OCI-LY7 (cell line): ENCODE data around the gene LPP. TPM values are rescaled to one million over a fixed set of nuclear protein-coding genes. Genes with fewer than 3 reads are reported as not detected.

ENCODE experiments used
- BruUV-seq: library from RNA; stranded (reverse); fragments of 400-500 nt; replicated peaks from 2 replicates; lab custom pipeline; 2021; lab: Mats Ljungman, UMichigan
- CTCF ChIA-PET: fragments of 300-600 bp; sonication (Branson Sonifier 250); formaldehyde crosslinking; loops from one replicate; lab custom pipeline; 2022; ENCODE audit warnings: antibody characterized with exemption; ENCODE audit not compliant: unreplicated experiment; lab: Charles Lee
- POLR2A ChIA-PET: fragments of 300-600 bp; sonication (Branson Sonifier 250); formaldehyde crosslinking; loops from one replicate; lab custom pipeline; 2022; ENCODE audit warnings: antibody characterized with exemption; lab: Charles Lee
- DNase-seq: peaks from one replicate; pipeline ENCODE4 v3.0.0-alpha.2; 2015; ENCODE audit warnings: low spot score
- H2AFZ ChIP-seq: fragments of 200-600 bp; sonication (generic), shearing (Covaris generic); 2 replicates; pipeline ENCODE4 v1.6.1; 2014; ENCODE audit warnings: mild to moderate bottlenecking, antibody characterized with exemption, low read length, moderate library complexity
- H3K27ac ChIP-seq: fragments of 200-600 bp; sonication (generic); 2 replicates; pipeline ENCODE4 v1.5.1; 2014; ENCODE audit warnings: mixed run types, low read depth, mild to moderate bottlenecking, moderate library complexity, low read length, inconsistent platforms; ENCODE audit not compliant: poor library complexity, severe bottlenecking
- H3K36me3 ChIP-seq: fragments of 200-600 bp; sonication (generic); 2 replicates; pipeline ENCODE4 v1.6.1; 2014; ENCODE audit warnings: mild to moderate bottlenecking, antibody characterized with exemption, low read length, moderate library complexity, mixed read lengths; ENCODE audit not compliant: insufficient read depth
- H3K4me1 ChIP-seq: fragments of 200-600 bp; sonication (generic); 2 replicates; pipeline ENCODE4 v1.5.1; 2014; ENCODE audit warnings: mild to moderate bottlenecking, low read length; ENCODE audit not compliant: insufficient read depth, poor library complexity, severe bottlenecking
- H3K4me2 ChIP-seq: fragments of 200-600 bp; sonication (generic); 2 replicates; pipeline ENCODE4 v1.6.1; 2014; ENCODE audit warnings: mild to moderate bottlenecking, low read length
- H3K4me3 ChIP-seq: fragments of 200-600 bp; sonication (generic); 2 replicates; pipeline ENCODE4 v1.5.1; 2014; ENCODE audit warnings: mild to moderate bottlenecking, low read depth, low read length; ENCODE audit not compliant: poor library complexity, severe bottlenecking
- H3K79me2 ChIP-seq: fragments of 200-600 bp; sonication (generic); 2 replicates; pipeline ENCODE4 v1.6.1; 2016; ENCODE audit warnings: low read depth, mild to moderate bottlenecking, low read length, moderate library complexity, mixed read lengths; ENCODE audit not compliant: insufficient read depth
- H3K9me2 ChIP-seq: fragments of 200-600 bp; sonication (generic); 2 replicates; pipeline ENCODE4 v1.6.1; 2016; ENCODE audit warnings: mild to moderate bottlenecking, low read length, mixed read lengths; ENCODE audit not compliant: insufficient read depth
- H3K9me3 ChIP-seq: fragments of 200-600 bp; sonication (generic); 2 replicates; pipeline ENCODE4 v1.6.1; 2014; ENCODE audit warnings: mild to moderate bottlenecking, mixed run types, low read length, mixed read lengths
- H4K20me1 ChIP-seq: fragments of 200-600 bp; sonication (generic); 2 replicates; pipeline ENCODE4 v1.6.1; 2014; ENCODE audit warnings: mild to moderate bottlenecking, antibody characterized with exemption, low read length, moderate library complexity, mixed read lengths; ENCODE audit not compliant: insufficient read depth
- EZH2phosphoT487 ChIP-seq: fragments of 200-600 bp; sonication (generic); IDR thresholded peaks from 2 replicates; pipeline ENCODE4 v1.6.1; 2018; ENCODE audit warnings: low read depth, borderline replicate concordance, mild to moderate bottlenecking, mixed run types, antibody characterized with exemption, low read length, moderate library complexity, mixed read lengths
- intact Hi-C: fragments of 100-400 bp; cut with micrococcal nuclease; formaldehyde crosslinking; loops from one replicate; pipeline ENCODE4 v1.10.0; 2022; ENCODE audit not compliant: unreplicated experiment
- total RNA-seq, 2 experiments: library from RNA; depleted of rRNA in 1 of 2; stranded (reverse); fragments of >200 nt in 1 of 2; shearing (Covaris generic) in 1 of 2; gene quantifications; 2 replicates each; pipeline ENCODE4 v1.2.3, GENCODE V29; 2014 to 2022
- TF ChIP-seq, protein P1 (sequence below): fragments of 200-600 bp; sonication (generic); conservative IDR thresholded peaks from 2 replicates; pipeline ENCODE4 v1.5.1; 2014; ENCODE audit warnings: mild to moderate bottlenecking, antibody characterized with exemption, low read length, moderate library complexity, mixed read lengths

LPP gene
- total RNA-seq, 2 experiments from 2014 or later, result 10.9 to 119 TPM

DNA sequence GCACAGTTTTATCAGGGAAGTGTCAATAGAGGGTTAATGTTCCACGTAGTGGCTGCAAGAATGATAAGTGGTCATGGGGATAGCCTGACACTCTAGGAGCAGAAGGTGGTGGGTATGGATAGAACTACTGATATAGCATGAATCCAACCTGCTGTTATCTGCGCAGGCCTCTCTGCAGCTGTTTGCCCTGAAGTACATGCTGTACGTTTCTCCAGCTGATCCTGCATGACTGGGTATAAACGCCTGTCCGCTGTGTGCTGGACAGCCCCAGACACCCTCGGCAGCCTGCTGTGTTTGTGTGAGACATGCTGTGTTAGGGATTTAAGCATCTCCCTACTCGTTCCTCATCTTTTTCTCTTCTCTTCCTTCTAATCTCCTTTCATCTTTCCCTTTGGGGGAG lies 87.1 kb downstream of the LPP start:
- Histone ChIP-seq H3K27ac (peak overlapping the region; percentile 98), H2AFZ (no peak overlapping the region; the same call in 1 of the 2 replicates), H3K9me2 (no peaks in the 10 kb centered on the region), H3K4me2 (peak overlapping the region; percentile 81), H3K4me3 (peak overlapping the region; percentile 57), H4K20me1 (no peaks in the 10 kb centered on the region), H3K4me1 (peaks cover 99% of the 10 kb centered on the region), H3K79me2 (peaks cover 42% of the 10 kb centered on the region; the same call in 1 of the 2 replicates), H3K36me3 (no peaks in the 10 kb centered on the region), H3K9me3 (no peaks in the 10 kb centered on the region)
- DNase-seq, result peak; percentile 62
- no TSS peak for BruUV-seq
- CTCF ChIA-PET, result interaction anchor here (1.0 to 1.2 kb wide), 2 partner anchors 24 to 500 kb away, joined by 3 read pairs; no protein-coding TSS in a partner anchor
- intact Hi-C loops, result loop anchor here (1.0 to 10.0 kb wide), 4 partner anchors 151 to 714 kb away; no protein-coding TSS in a partner anchor
- no peak for TF ChIP-seq EZH2phosphoT487
- TF ChIP-seq, protein P1, sequence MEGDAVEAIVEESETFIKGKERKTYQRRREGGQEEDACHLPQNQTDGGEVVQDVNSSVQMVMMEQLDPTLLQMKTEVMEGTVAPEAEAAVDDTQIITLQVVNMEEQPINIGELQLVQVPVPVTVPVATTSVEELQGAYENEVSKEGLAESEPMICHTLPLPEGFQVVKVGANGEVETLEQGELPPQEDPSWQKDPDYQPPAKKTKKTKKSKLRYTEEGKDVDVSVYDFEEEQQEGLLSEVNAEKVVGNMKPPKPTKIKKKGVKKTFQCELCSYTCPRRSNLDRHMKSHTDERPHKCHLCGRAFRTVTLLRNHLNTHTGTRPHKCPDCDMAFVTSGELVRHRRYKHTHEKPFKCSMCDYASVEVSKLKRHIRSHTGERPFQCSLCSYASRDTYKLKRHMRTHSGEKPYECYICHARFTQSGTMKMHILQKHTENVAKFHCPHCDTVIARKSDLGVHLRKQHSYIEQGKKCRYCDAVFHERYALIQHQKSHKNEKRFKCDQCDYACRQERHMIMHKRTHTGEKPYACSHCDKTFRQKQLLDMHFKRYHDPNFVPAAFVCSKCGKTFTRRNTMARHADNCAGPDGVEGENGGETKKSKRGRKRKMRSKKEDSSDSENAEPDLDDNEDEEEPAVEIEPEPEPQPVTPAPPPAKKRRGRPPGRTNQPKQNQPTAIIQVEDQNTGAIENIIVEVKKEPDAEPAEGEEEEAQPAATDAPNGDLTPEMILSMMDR, result no peak
- POLR2A ChIA-PET, result interaction anchor here (0.8 to 5.4 kb wide), 24 partner anchors 18 to 498 kb away, joined by 3 to 74 read pairs (median 6); partner anchors contain the start of genes BCL6 and LPP

DNA sequence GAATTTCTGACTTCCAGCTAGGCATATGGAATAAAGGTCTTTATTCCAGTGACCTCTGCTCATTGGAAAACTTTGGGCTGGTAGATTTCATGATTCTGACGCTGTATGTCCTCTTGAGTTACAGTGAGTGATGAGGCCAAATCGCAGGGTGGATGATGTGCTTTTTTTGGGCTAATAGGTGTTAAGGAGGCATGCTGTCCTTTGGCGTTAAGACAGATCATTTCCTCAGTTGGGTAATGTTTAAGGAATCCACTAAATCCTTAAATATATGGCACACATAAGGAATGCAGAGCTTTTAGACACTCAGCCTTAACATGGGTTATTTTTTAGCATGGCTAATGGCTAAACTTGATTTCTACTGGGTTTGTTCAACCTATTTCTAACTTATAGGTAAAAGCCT lies 87.9 kb downstream of the LPP start:
- H3K4me2 ChIP-seq, result peak overlapping the region; percentile 81

More for the DNA sequence above, 87.9 kb downstream of the LPP start:
- POLR2A ChIA-PET, result interaction anchor here (0.5 to 5.4 kb wide), 23 partner anchors 25 to 499 kb away, joined by 3 to 74 read pairs (median 6); partner anchors contain the start of genes BCL6 and LPP
- H3K79me2 ChIP-seq, result peaks cover 51% of the 10 kb centered on the region; the same call in 1 of the 2 replicates
- intact Hi-C loops, result loop anchor here (1.0 to 10.0 kb wide), 11 partner anchors 150 to 713 kb away; partner anchors contain the start of gene BCL6
- peaks cover 99% of the 10 kb centered on the region for H3K4me1 ChIP-seq
- DNase-seq, result peak; percentile 30
- H3K4me3 ChIP-seq, result peak overlapping the region; percentile 57
- peak overlapping the region; percentile 98 for H3K27ac ChIP-seq
- BruUV-seq, result TSS peak; percentile 94
- TF ChIP-seq EZH2phosphoT487, result no peak
- TF ChIP-seq, protein P1, result no peak
- H3K36me3 ChIP-seq, result peaks cover 6% of the 10 kb centered on the region; the same call in 1 of the 2 replicates
- CTCF ChIA-PET, result interaction anchor here (1.0 kb wide), 1 partner anchor 501 kb away, joined by 3 read pairs; no protein-coding TSS in a partner anchor
- no peaks in the 10 kb centered on the region for H3K9me3 ChIP-seq
- no peaks in the 10 kb centered on the region for H3K9me2 ChIP-seq
- H2AFZ ChIP-seq, result no peak overlapping the region
- no peaks in the 10 kb centered on the region for H4K20me1 ChIP-seq
